Measurements from ENCODE around the gene FPGS.

Gene FPGS

GRCh38 chr9:127789179-127789578, 13.5 kb upstream of the FPGS start:
- DNase-seq (ENCODE audit: low read depth): no peak

- DNase-seq (ENCODE audit: low read depth): no peak
Observed at GRCh38 chr9:127790094-127790855, 12.4 kb upstream of the FPGS start.

GRCh38 chr9:127791085-127791484, 11.6 kb upstream of the FPGS start:
- DNase-seq (ENCODE audit: low read depth): no peak

DNA sequence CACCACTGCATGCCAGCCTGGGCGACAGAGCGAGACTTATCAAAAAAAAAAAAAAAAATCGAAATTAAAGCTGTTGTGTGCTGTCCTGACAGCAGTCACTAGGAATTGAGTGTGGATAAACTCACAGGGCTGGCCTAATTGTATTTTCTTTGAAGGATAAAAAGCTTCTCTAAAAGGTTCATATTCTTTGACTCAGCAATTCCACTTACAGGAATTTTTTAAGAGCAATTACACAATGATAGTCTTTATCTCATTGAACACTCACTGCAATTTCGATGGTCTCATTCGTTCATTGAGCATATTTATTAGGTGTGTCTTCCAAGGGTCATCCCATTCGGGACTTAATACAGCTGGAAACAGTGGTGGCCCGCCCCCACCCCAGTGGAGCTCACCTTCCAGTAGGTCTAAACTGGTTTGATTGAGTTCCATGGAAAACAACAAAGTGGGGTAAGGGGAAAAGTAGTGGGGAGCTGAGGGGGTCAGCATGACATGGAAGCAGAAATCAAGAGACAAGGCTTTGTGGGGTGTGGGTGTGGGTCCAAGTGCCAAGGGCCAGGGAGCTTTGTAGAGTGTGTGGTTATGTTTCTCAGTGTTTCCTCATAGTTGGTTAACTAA, 10.2 kb upstream of the FPGS start:
- no peak for DNase-seq (ENCODE audit: low read depth)

GRCh38 chr9:127793093-127793708, 9.5 kb upstream of the FPGS start:
- DNase-seq (ENCODE audit: low read depth): no peak

DNA sequence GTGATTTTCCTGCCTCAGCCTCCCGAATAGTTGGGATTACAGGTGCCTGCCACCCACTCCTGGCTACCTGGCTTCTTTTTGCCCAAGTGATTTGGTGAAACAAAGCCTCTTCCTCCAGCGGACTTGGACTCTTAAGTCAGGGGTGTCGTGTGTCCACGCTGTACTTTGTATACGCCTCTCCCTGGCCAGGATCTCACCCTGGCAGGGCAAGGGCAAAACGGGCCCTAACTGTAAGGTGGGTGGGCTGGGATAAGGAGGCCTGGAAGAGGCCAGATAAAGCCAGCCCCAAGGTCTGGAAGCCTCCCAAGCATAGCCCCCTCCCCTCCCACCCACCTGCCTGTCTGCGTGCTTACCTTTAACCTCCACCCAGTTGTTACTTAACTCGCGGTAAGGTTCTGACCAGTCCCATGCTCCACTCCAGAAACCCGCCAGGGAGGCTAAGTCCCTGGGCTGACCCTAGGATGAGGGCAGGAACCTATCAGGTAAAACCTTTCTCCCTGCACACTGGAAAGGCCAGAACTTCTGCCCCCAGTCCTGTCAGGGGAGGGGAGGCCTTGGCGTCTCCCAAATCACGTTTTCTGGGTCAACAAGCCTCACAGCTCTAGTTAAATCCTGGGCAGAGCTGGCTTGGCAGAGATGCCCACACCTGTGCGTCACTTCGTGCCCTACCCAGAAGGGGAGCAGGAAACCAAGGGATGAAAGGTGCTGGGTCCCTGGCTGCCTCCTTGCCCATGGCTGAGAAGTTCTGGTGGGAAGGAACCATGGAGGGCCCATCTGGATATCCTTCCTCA, 8.5 kb upstream of the FPGS start:
- DNase-seq (ENCODE audit: low read depth): no peak

GRCh38 chr9:127796225-127796813, 6.4 kb upstream of the FPGS start:
- no peak for DNase-seq (ENCODE audit: low read depth)

DNA sequence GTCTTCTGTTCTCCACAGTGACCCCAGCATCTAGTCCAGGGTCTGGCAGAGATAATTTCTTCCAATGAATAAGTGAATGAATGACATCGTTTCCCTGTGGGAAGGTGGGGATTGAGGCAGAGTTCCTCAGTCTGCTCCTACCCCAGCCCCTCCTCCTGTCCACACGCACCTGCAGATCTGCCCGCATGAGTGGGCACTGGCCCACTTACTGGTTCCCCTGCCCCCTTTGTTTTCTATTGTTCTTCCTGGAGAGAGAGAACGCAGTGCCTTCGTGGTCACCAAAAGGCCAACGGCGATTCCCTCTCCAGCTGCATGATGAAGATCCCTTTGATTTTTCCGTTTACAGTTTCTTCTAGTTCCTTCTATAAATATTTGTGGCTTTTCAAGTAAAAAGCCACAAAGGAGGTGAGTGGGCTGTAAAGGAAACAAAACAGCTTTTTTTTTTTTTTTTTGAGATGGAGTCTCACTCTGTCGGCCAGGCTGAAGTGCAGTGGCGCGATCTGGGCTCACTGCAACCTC, 5.8 kb upstream of the FPGS start:
- DNase-seq (ENCODE audit: low read depth): no peak

DNA sequence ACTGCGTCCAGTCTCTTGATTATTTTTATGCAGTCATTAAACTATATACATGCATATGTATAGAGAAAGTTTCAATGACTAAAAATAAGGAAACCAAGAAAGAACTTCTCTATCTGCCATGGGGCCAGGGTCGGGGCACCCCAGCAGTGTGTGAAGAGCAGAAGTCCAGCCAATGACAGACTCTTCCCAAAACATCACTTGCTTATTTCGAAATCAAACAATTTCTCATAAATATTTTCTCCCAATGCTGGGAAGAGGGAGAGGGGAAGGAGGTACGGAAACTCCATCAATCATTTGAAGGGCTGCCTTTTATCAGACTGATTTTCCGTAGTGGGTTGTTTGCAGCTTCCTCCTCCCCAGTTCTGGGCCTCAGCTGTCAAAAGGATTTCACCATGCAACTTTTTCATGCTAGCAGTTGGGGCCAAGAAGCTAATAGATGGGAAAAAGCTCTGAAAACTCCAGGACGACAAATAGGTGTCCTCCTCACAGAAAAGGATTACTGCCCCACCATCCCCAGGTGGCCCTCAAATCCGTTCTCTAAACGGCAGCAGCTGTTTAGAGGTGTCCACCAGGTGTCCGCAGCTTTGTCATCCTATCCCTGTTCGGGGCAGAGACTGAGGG, 617 bp upstream of the FPGS start:
- no peak for DNase-seq (ENCODE audit: low read depth)

DNA sequence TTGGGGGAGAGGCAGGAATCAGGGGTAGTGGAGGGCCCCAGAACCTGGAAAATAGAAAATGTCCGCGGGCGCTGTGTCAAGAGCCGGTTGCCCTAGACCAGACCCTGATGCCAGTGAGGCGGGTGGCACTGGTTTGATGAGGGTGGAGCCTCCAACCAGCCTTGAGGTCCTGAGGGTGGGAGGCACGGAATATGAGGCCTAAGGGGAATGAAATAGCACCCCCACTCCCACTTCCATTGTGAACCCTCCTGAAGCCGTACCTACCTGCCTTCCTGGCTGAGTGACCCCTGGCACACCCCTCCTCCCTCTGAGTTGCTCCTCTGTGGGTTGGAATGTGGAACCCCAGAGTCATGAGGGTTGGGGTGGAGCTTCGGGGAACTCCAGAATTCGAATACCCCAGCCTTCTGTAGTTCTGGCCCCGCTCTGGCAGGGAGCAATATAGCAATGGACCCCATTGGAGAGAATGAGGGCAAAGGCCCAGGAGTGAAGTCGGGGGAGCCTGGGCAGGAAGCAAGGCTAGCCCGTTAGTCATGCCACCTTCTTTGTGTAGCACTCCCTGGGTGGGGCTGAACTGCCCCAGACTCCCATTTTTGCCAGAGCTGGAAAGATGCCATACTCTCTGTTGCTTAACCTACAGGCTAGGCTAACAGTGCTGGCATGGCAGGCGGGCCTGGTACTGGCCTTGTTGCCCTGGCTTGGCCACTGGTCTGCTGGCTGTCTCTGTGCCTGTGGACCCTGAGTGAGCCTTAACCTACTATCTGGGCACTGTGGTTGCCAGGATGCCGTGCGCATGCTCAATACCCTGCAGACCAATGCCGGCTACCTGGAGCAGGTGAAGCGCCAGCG, 1.0 kb downstream of the FPGS start:
- DNase-seq (ENCODE audit: low read depth): no peak

DNA sequence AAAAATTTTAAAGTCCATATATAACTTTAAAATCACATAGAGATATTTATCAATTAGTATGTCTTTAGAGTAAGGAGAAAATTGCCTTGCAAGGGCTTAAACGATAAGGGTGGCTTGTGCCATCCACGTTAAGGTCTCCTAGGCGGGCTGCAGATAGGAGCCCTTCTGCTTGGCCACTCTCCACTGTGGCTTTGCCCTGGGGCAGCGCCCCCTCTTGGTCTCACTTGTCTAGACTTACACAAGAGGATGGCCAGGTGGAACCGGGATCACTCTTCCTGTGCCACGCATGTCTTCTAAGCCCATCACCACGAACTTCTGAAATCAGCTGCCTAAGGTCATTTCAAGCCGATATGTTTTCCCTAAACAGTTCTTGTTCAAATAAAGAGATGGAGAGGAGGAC, 2.9 kb downstream of the FPGS start:
- peak; percentile 21 for DNase-seq (ENCODE audit: low read depth)

DNA sequence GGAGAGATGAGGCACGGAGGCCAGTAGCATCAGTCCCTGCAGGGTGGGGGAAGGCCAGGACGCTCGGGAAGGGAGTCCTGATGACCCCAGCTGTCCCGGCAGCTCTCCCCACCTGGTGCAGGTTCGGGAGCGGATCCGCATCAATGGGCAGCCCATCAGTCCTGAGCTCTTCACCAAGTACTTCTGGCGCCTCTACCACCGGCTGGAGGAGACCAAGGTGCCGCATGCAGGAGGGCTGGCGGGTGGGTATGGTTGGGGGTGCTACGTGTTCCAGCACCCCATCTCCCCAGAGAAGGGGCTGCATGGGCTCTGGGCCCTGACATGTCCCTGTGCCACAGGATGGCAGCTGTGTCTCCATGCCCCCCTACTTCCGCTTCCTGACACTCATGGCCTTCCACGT, 4.2 kb downstream of the FPGS start:
- no peak for DNase-seq (ENCODE audit: low read depth)

GRCh38 chr9:127808347-127809001, 5.8 kb downstream of the FPGS start:
- no peak for DNase-seq (ENCODE audit: low read depth)

DNA sequence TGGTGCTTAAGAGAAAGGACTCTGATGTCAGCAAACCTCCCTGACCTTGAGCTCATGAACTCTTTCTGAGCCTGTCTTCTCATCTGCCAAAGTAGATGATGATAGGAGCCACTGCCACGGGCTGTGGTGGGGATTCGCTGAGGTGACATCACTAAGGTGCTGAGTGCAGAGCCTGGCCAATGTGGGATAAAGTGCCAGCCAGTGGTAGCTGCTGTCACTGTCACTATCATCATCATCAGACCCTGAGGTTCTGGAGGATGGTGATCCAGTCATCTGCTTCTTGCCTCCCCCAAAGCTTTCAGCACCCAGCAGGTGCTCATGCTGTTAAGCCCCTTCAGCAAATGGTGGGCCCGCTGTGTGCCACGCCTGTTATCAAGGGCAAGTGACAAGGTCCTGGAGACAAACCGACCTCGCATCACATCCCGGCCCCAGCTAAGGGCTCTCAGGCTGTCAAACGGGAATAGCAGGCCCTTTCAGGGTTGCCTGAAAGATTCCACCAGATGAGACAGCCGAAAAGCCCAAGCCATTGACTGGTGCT, 6.4 kb downstream of the FPGS start:
- no peak for DNase-seq (ENCODE audit: low read depth)

DNA sequence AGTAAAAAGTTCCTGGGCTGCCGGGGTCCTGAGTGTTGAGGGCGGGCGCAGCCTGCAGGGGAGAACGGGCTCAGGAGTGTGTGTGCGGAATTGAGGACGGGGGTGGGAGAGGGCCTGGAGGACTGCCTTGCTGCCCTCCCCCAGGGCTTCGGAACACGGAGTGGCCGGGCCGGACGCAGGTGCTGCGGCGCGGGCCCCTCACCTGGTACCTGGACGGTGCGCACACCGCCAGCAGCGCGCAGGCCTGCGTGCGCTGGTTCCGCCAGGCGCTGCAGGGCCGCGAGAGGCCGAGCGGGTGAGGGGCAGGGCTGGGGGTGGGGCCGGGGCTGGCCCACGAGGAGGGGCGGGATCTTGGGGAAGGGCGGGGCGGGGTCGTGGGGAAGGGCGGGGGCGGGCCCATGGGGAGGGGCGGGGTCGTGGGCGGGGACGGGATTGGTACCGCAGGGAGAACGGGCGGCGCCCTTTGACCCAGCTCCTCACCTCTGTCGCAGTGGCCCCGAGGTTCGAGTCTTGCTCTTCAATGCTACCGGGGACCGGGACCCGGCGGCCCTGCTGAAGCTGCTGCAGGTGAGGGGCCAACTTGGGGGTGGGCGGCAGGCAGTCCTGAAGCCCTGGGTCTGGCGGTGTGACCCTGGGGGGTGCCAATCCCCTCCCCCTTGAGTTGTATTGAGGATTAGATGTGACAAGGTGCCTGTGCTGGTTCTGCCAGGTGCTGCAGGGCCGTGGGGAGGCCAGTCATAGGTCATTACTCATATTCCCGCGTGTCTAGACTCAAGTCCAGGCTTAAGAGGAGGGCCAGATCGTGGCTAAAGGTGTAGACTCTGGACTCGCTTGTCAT, 7.1 kb downstream of the FPGS start:
- no peak for DNase-seq (ENCODE audit: low read depth)

- no peak for DNase-seq (ENCODE audit: low read depth)
Observed at GRCh38 chr9:127810378-127811187, 7.9 kb downstream of the FPGS start.

- no peak for DNase-seq (ENCODE audit: low read depth)
Observed at GRCh38 chr9:127812011-127812410, 9.3 kb downstream of the FPGS start.

Data from stimulated activated CD8-positive, alpha-beta memory T cell treated with anti-CD3 and anti-CD28 coated beads, Interleukin-4, amount 100 ng/mL, for 24 hours (primary cell).